ENCODE data around the gene MINDY3. TPM values are rescaled to one million over a fixed set of nuclear protein-coding genes. Genes with fewer than 3 reads are reported as not detected.
A peak's percentile ranks its signal among the peaks of the same experiment; 100 is the strongest.

Gene MINDY3
- total RNA-seq, 1 donor from 2014 or later = 15.5 TPM

DNA sequence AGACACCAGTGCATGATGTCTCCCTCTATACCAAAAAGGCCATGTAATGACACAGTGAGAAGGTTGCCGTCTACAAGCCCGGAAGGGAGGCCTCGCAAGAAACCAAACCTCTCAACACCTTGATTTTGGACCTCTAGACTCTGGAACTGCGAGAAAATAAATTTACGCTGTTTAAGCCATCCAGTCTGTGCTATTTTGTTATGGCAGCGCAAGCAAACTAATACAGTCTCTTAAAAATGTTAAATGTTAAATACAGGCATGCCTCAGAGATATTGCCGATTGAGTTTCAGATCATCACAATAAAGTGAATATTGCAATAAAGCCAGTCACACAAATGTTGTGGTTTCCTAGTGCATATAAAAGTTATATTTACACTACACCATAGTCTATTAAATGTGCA lies 5.0 kb upstream of the MINDY3 start:
- no peak for DNase-seq (ENCODE audit: low read depth)

DNA sequence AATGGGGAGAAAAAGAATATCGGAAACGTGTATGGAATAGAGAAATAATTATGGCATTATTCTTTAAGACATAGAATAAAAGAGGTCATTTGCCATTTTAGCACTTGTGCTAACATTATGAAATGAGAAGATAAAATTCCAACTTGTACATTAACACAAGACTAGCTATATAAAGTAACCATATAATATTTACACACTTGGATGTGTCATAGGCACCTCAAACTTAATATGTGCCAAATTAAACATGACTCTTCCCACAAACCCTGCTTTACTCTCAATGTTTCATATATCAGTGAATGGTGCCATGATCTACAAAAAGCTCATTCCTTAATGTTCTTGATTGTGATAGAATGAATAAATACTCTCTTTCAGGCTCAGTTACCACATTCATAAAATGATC lies 4.1 kb upstream of the MINDY3 start:
- H3K4me3 ChIP-seq (ENCODE audit: low read depth, low read length) = no peak overlapping the region
- DNase-seq (ENCODE audit: low read depth) = no peak
- TF ChIP-seq, protein P1, sequence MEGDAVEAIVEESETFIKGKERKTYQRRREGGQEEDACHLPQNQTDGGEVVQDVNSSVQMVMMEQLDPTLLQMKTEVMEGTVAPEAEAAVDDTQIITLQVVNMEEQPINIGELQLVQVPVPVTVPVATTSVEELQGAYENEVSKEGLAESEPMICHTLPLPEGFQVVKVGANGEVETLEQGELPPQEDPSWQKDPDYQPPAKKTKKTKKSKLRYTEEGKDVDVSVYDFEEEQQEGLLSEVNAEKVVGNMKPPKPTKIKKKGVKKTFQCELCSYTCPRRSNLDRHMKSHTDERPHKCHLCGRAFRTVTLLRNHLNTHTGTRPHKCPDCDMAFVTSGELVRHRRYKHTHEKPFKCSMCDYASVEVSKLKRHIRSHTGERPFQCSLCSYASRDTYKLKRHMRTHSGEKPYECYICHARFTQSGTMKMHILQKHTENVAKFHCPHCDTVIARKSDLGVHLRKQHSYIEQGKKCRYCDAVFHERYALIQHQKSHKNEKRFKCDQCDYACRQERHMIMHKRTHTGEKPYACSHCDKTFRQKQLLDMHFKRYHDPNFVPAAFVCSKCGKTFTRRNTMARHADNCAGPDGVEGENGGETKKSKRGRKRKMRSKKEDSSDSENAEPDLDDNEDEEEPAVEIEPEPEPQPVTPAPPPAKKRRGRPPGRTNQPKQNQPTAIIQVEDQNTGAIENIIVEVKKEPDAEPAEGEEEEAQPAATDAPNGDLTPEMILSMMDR (conservative IDR thresholded peaks at IDR 0.05; ENCODE audit: low read depth, low read length) = no peak

More for the DNA sequence above, 5.0 kb upstream of the MINDY3 start:
- no peak overlapping the region for H3K4me3 ChIP-seq (ENCODE audit: low read depth, low read length)
- TF ChIP-seq, protein P1 (conservative IDR thresholded peaks at IDR 0.05; ENCODE audit: low read depth, low read length) = no peak

DNA sequence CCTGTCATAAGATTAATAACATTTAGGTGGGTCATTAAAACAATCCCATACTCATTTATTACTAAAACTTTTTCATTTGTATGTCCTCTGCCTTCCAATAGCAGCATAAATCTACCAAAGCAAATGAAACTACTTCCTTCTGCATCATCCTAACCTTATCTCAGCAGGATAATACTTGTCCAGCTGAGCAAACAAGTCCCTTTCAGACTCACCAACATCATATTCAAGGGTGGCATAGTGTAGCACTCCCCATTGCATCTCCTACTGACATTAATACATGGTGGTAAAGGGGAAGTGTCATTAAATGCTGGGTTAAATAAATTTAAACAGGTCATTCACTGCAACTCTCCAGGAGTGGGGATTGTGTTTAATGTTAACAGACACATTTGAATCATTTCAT lies 3.4 kb upstream of the MINDY3 start:
- no peak overlapping the region for H3K4me3 ChIP-seq (ENCODE audit: low read depth, low read length)
- no peak for DNase-seq (ENCODE audit: low read depth)
- TF ChIP-seq, protein P1 (conservative IDR thresholded peaks at IDR 0.05; ENCODE audit: low read depth, low read length) = no peak

DNA sequence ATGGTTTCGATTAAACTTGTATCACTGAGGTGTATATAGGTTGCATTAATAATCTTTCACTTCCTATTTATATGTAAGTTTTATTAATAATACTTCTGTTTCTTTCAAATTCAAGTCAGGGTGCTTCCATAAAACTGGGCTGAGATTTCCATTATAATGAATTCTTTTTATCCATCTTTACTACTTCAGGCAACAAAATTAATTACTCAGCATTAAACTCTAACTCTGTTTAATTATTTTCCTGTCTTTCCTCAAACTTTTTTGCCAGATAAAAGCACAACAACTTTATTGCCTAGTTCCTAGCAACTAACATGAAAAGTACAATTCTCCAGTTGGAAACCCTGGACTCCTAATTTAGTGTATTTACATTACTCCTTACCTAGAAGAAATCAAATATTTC lies 3.0 kb upstream of the MINDY3 start:
- no peak for DNase-seq (ENCODE audit: low read depth)
- H3K4me3 ChIP-seq (ENCODE audit: low read depth, low read length) = no peak overlapping the region
- TF ChIP-seq, protein P1 (conservative IDR thresholded peaks at IDR 0.05; ENCODE audit: low read depth, low read length) = no peak

DNA sequence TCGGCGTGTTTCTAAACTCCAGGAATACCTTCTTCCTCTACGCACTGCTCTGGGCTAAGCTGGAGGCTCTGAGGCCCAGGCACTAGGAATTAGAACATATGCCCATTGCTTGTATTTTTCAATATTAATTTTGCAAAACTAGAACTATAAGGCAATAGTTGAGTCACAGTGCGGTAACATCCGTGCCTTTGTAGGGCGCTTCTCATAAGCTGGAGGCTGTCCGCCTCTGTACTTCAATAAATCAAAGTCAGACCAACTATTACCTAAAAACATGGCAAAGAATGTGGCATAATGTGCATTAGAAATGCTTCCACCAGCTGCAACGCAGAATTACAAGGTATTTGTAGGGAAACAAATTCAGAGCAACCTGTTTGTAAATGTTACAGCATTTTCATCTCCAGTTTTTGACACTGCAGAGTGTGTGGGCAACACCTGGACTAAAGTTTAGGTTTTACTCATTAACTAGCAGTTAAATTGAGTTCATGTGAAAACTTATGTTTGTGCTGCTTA lies 440 bp upstream of the MINDY3 start:
- H3K4me3 ChIP-seq (ENCODE audit: low read depth, low read length) = peak overlapping the region; percentile 90
- TF ChIP-seq, protein P1 (conservative IDR thresholded peaks at IDR 0.05; ENCODE audit: low read depth, low read length) = no peak
- DNase-seq (ENCODE audit: low read depth) = no peak

DNA sequence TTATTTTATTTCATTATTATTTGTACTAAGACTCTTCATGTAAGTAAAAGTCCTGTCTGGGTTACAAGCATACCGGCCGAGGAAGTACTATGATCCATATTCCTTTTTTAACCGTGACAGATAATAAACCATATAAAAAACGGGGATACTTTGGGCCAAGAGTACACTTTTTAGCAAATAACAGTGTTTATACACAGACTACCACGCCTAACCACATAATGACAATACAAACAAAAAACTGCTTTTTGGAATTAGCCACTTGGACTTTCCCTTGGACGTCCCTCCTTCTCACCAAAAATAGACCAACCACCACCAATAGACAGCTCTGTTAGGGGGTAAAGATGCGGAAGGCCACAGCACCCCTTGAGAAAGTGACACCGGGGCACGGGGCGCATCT lies 800 bp downstream of the MINDY3 start:
- no peak for DNase-seq (ENCODE audit: low read depth)
- peak overlapping the region; percentile 90 for H3K4me3 ChIP-seq (ENCODE audit: low read depth, low read length)
- TF ChIP-seq, protein P1 (conservative IDR thresholded peaks at IDR 0.05; ENCODE audit: low read depth, low read length) = no peak

DNA sequence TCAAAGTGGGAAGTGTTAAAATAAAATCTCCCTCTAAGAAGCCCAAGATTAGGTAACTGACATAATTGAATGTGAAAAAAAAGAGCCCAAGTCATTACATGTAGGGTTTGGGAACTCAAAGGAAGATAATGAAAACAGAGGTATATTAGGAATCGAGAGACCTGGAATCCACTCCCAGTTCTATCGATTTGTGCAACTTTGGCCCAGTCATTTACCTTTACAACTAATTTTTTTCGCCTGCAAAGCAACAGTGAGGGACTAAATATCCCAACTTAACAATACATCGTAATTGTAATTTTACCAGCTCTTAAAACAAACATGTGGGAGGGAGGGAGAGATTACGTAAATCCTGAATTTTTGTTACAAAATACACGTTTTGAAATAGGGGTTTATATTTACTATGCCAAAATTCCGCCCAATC lies 1.4 kb downstream of the MINDY3 start:
- peak overlapping the region; percentile 90 for H3K4me3 ChIP-seq (ENCODE audit: low read depth, low read length)
- no peak for DNase-seq (ENCODE audit: low read depth)
- TF ChIP-seq, protein P1 (conservative IDR thresholded peaks at IDR 0.05; ENCODE audit: low read depth, low read length) = no peak

Data from epithelial cell of proximal tubule (primary cell).